ENCODE measurements around the gene ADAM15. TPM values are rescaled to one million over a fixed set of nuclear protein-coding genes. Genes with fewer than 3 reads are reported as not detected.

The ADAM15 gene
- total RNA-seq, 1 experiment from 2014 or later: 187 TPM

DNA sequence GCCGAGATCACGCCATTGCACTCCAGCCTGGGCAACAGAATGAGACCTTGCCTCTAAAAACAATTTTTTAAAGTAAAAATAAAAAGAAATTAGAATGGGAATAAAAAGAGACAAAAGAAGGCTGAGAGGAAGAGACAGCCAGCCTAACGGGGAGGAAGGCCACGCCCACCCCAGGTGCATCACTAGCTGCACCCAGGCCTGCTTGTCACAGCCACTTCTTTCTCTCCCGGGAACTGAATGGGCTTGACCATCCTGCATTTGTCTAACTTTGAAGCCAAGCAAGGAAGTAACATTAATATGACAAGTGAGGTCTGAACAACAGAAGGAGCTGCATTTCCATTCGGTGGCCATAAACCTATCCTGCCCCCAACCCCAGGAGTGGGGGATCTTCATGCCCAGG, 55.7 kb downstream of the ADAM15 start:
- Histone ChIP-seq H3K27ac (no peak overlapping the region), H3K36me3 (ENCODE audit: low read depth) (no peaks in the 10 kb centered on the region), H3F3A (ENCODE audit: insufficient read depth, low read depth) (0 out of 2 replicates have a peak, but pooled peaks cover 3% of the 10 kb centered on the region), H3K9me2 (ENCODE audit: insufficient read depth) (no peaks in the 10 kb centered on the region), H3K79me2 (ENCODE audit: low read depth) (no peaks in the 10 kb centered on the region), H3K4me1 (replicated peaks; ENCODE audit: insufficient read depth) (no peaks in the 10 kb centered on the region), H3K4me2 (no peak overlapping the region), H3K4me3 (no peak overlapping the region), H3K27me3 (ENCODE audit: insufficient read depth, low read depth) (no peaks in the 10 kb centered on the region), H4K20me1 (ENCODE audit: insufficient read depth) (no peaks in the 10 kb centered on the region; the same call in 1 of the 2 replicates), H2AFZ (no peak overlapping the region), H3K9me3 (ENCODE audit: insufficient read depth, low read depth) (no peaks in the 10 kb centered on the region)
- intact Hi-C loops (cut with micrococcal nuclease; ENCODE audit: unreplicated experiment): no loop called here
- POLR2A ChIA-PET (ENCODE audit: unreplicated experiment): interaction anchor here (0.6 kb wide), 1 partner anchor 118 kb away, joined by 10 read pairs; no protein-coding TSS in a partner anchor
- TF ChIP-seq, protein P1, sequence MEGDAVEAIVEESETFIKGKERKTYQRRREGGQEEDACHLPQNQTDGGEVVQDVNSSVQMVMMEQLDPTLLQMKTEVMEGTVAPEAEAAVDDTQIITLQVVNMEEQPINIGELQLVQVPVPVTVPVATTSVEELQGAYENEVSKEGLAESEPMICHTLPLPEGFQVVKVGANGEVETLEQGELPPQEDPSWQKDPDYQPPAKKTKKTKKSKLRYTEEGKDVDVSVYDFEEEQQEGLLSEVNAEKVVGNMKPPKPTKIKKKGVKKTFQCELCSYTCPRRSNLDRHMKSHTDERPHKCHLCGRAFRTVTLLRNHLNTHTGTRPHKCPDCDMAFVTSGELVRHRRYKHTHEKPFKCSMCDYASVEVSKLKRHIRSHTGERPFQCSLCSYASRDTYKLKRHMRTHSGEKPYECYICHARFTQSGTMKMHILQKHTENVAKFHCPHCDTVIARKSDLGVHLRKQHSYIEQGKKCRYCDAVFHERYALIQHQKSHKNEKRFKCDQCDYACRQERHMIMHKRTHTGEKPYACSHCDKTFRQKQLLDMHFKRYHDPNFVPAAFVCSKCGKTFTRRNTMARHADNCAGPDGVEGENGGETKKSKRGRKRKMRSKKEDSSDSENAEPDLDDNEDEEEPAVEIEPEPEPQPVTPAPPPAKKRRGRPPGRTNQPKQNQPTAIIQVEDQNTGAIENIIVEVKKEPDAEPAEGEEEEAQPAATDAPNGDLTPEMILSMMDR (conservative IDR thresholded peaks at IDR 0.05): no peak
- TF ChIP-seq EZH2 (IDR thresholded peaks at IDR 0.05; ENCODE audit: low read depth): no peak
- no peak for DNase-seq
- BruUV-seq (replicated peaks): no TSS peak
- CTCF ChIA-PET: no interaction called here

DNA sequence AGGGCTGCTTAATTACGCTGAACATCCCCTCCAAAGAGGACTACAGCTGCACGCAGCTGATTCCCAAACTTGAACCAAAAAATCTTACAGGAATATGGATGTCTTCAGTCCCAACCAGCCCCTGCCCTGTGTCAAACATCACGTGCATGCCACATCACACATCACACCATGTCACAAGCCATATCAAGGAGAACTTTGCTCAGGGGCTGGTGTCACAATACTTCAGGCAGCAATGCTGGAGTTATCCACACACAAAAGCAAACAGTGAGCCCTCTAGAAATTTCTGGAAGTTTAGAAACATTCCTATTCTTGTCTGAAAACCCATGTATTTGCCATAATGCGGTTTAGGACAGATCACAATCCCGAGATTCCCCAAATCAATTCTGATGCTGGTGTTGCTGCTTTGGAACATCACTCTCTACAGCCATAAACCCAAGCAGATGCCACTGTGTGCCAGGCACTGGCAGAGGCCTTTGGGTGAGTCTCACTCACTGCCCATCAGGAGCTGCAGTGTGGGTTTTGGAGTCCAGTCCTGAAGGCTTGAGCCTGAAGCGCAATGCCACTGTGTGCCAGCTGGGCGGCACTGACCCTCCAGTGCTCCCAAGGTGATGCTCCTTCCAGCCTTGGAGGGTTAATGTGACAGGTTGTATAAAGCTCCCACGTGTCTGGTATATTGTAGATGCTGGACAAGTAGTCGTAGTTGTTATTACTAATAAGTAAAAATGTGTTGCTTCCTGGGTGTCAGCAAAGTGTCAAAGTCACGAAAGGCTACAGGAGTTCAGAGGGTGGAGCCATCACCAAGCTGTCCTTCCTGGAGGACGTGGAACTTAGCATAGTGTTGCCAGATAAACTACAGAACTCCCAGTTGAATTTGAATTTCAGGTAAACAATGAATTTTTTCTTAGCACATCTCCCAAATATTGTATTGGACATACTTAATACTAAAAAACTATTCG, 56.5 kb downstream of the ADAM15 start:
- no peaks in the 10 kb centered on the region for H3K79me2 ChIP-seq (ENCODE audit: low read depth)
- CTCF ChIA-PET: no interaction called here
- no peak overlapping the region for H3K4me3 ChIP-seq
- H3K27ac ChIP-seq: no peak overlapping the region
- no peak overlapping the region for H2AFZ ChIP-seq
- no peak for DNase-seq
- no peak overlapping the region for H3K4me2 ChIP-seq
- 0 out of 2 replicates have a peak, but pooled peaks cover 3% of the 10 kb centered on the region for H3F3A ChIP-seq (ENCODE audit: insufficient read depth, low read depth)
- no peaks in the 10 kb centered on the region for H3K9me2 ChIP-seq (ENCODE audit: insufficient read depth)
- H3K9me3 ChIP-seq (ENCODE audit: insufficient read depth, low read depth): no peaks in the 10 kb centered on the region
- H3K36me3 ChIP-seq (ENCODE audit: low read depth): no peaks in the 10 kb centered on the region
- H3K4me1 ChIP-seq (replicated peaks; ENCODE audit: insufficient read depth): no peaks in the 10 kb centered on the region
- H3K27me3 ChIP-seq (ENCODE audit: insufficient read depth, low read depth): no peaks in the 10 kb centered on the region
- BruUV-seq (replicated peaks): no TSS peak
- intact Hi-C loops (cut with micrococcal nuclease; ENCODE audit: unreplicated experiment): no loop called here
- TF ChIP-seq, protein P1 (conservative IDR thresholded peaks at IDR 0.05): no peak
- TF ChIP-seq EZH2 (IDR thresholded peaks at IDR 0.05; ENCODE audit: low read depth): no peak
- no peaks in the 10 kb centered on the region; the same call in 1 of the 2 replicates for H4K20me1 ChIP-seq (ENCODE audit: insufficient read depth)
- POLR2A ChIA-PET (ENCODE audit: unreplicated experiment): interaction anchor here (0.6 kb wide), 3 partner anchors 18 to 117 kb away, joined by 3 to 10 read pairs (median 8); no protein-coding TSS in a partner anchor

DNA sequence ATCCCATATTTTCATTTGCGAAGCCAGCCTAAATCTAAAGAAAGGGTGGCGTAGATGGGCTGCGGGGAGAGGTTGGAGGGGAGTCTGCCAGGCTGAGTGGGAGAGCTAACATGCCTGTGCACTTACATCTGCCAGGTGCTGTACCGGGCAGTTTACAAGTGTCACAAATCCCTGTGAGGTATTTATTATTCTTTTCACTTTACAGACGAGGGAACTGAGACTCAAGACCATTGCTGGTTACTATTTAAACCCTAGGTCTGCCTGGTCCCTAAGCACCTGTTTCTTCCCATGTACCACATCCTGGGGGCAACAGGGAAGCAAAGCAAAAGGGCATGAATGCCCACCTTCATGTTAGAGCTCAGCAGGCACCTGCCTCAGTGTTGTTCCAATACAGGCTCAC, 57.2 kb downstream of the ADAM15 start:
- no peaks in the 10 kb centered on the region for H3K4me1 ChIP-seq (replicated peaks; ENCODE audit: insufficient read depth)
- BruUV-seq (replicated peaks): no TSS peak
- no peaks in the 10 kb centered on the region for H3K36me3 ChIP-seq (ENCODE audit: low read depth)
- ChIA-PET CTCF (no interaction called here), POLR2A (ENCODE audit: unreplicated experiment) (interaction anchor here (0.6 kb wide), 1 partner anchor 17 kb away, joined by 8 read pairs; no protein-coding TSS in a partner anchor)
- H3K79me2 ChIP-seq (ENCODE audit: low read depth): no peaks in the 10 kb centered on the region
- no peak overlapping the region for H3K4me2 ChIP-seq
- H3K9me2 ChIP-seq (ENCODE audit: insufficient read depth): no peaks in the 10 kb centered on the region
- intact Hi-C loops (cut with micrococcal nuclease; ENCODE audit: unreplicated experiment): no loop called here
- H3K27ac ChIP-seq: no peak overlapping the region
- no peak overlapping the region for H3K4me3 ChIP-seq
- TF ChIP-seq EZH2 (IDR thresholded peaks at IDR 0.05; ENCODE audit: low read depth): no peak
- TF ChIP-seq, protein P1 (conservative IDR thresholded peaks at IDR 0.05): no peak
- H3F3A ChIP-seq (ENCODE audit: insufficient read depth, low read depth): 0 out of 2 replicates have a peak, but pooled peaks cover 3% of the 10 kb centered on the region
- no peaks in the 10 kb centered on the region for H3K9me3 ChIP-seq (ENCODE audit: insufficient read depth, low read depth)
- no peak for DNase-seq
- no peaks in the 10 kb centered on the region for H3K27me3 ChIP-seq (ENCODE audit: insufficient read depth, low read depth)
- H2AFZ ChIP-seq: no peak overlapping the region
- H4K20me1 ChIP-seq (ENCODE audit: insufficient read depth): no peaks in the 10 kb centered on the region; the same call in 1 of the 2 replicates

Measured in PC-9 (cell line).